Duodenal mucosa (tissue), 2 donors: Measurements from ENCODE around the gene RIPOR3.

Source experiments
- H3K27ac ChIP-seq: one replicate; pipeline ENCODE4 v1.7.0; 2013; ENCODE audit warnings: low read depth, low read length
- H3K27me3 ChIP-seq, 2 donors: one replicate each; pipeline ENCODE4 v1.7.0; 2013; ENCODE audit warnings: low read length in 2 of 2, control low read depth in 1 of 2; ENCODE audit not compliant: insufficient read depth in 2 of 2, control insufficient read depth in 1 of 2
- H3K36me3 ChIP-seq, 2 donors: one replicate each; pipeline ENCODE4 v1.7.0; 2013; ENCODE audit warnings: low read length in 2 of 2, control low read depth in 1 of 2; ENCODE audit not compliant: insufficient read depth in 2 of 2, control insufficient read depth in 1 of 2
- H3K4me1 ChIP-seq, 2 donors: one replicate each; pipeline ENCODE4 v1.7.0; 2013; ENCODE audit warnings: low read length in 2 of 2, control low read depth in 1 of 2; ENCODE audit not compliant: insufficient read depth in 2 of 2, control insufficient read depth in 1 of 2
- H3K4me3 ChIP-seq, 2 donors: one replicate each; pipeline ENCODE4 v1.7.0; 2013; ENCODE audit warnings: low read length in 2 of 2, low read depth in 1 of 2
- H3K9ac ChIP-seq, 2 donors: one replicate each; pipeline ENCODE4 v1.7.0; 2013; ENCODE audit warnings: low read length in 2 of 2, low read depth in 1 of 2
- H3K9me3 ChIP-seq, 2 donors: one replicate each; pipeline ENCODE4 v1.7.0; 2013; ENCODE audit warnings: low read length in 2 of 2, control low read depth in 1 of 2; ENCODE audit not compliant: control insufficient read depth in 1 of 2

The RIPOR3 gene

GRCh38 chr20:50584687-50585086, 106.7 kb downstream of the RIPOR3 start:
- H3K36me3 ChIP-seq, result peaks cover 47 to 70% of the 10 kb centered on the region in 2 donors

GRCh38 chr20:50583442-50584150, 107.7 kb downstream of the RIPOR3 start:
- Histone ChIP-seq H3K36me3 (peaks cover 57 to 76% of the 10 kb centered on the region in 2 donors), H3K27ac (no peak overlapping the region), H3K4me1 (no peaks in the 10 kb centered on the region)

More at GRCh38 chr20:50584687-50585086, 106.7 kb downstream of the RIPOR3 start:
- Histone ChIP-seq H3K27me3 (no peaks in the 10 kb centered on the region), H3K4me1 (no peaks in the 10 kb centered on the region), H3K9ac (no peak overlapping the region), H3K27ac (no peak overlapping the region), H3K9me3 (no peaks in the 10 kb centered on the region), H3K4me3 (no peak overlapping the region)

GRCh38 chr20:50582591-50583234, 108.6 kb downstream of the RIPOR3 start:
- H3K27me3 ChIP-seq, result no peaks in the 10 kb centered on the region
- peaks cover 62 to 84% of the 10 kb centered on the region in 2 donors for H3K36me3 ChIP-seq
- H3K9me3 ChIP-seq, result no peaks in the 10 kb centered on the region
- no peak overlapping the region for H3K4me3 ChIP-seq
- peaks cover 0 to 3% of the 10 kb centered on the region in 2 donors for H3K4me1 ChIP-seq
- H3K27ac ChIP-seq, result no peak overlapping the region
- H3K9ac ChIP-seq, result no peak overlapping the region

More at GRCh38 chr20:50583442-50584150, 107.7 kb downstream of the RIPOR3 start:
- H3K4me3 ChIP-seq, result no peak overlapping the region
- H3K9ac ChIP-seq, result no peak overlapping the region
- H3K9me3 ChIP-seq, result no peaks in the 10 kb centered on the region
- H3K27me3 ChIP-seq, result no peaks in the 10 kb centered on the region

- H3K27ac ChIP-seq, result no peak overlapping the region
- no peak overlapping the region for H3K9ac ChIP-seq
- no peaks in the 10 kb centered on the region for H3K9me3 ChIP-seq
- H3K4me1 ChIP-seq, result peaks cover 0 to 8% of the 10 kb centered on the region in 2 donors
- H3K27me3 ChIP-seq, result no peaks in the 10 kb centered on the region
- no peak overlapping the region for H3K4me3 ChIP-seq
- H3K36me3 ChIP-seq, result peaks cover 62 to 90% of the 10 kb centered on the region in 2 donors
These were observed 109.2 kb downstream of the RIPOR3 start for GRCh38 chr20:50582092-50582491.

GRCh38 chr20:50580842-50581544, 110.3 kb downstream of the RIPOR3 start:
- Histone ChIP-seq H3K9me3 (no peaks in the 10 kb centered on the region), H3K4me3 (no peak overlapping the region)

GRCh38 chr20:50580016-50580747, 111.2 kb downstream of the RIPOR3 start:
- Histone ChIP-seq H3K36me3 (peaks cover 50 to 80% of the 10 kb centered on the region in 2 donors), H3K9me3 (no peaks in the 10 kb centered on the region), H3K9ac (no peak overlapping the region), H3K4me3 (no peak overlapping the region), H3K27me3 (no peaks in the 10 kb centered on the region), H3K27ac (no peak overlapping the region), H3K4me1 (peaks cover 0 to 8% of the 10 kb centered on the region in 2 donors)

More at GRCh38 chr20:50580842-50581544, 110.3 kb downstream of the RIPOR3 start:
- H3K4me1 ChIP-seq, result peaks cover 0 to 8% of the 10 kb centered on the region in 2 donors
- H3K36me3 ChIP-seq, result peaks cover 58 to 83% of the 10 kb centered on the region in 2 donors
- H3K27ac ChIP-seq, result no peak overlapping the region
- H3K27me3 ChIP-seq, result no peaks in the 10 kb centered on the region
- no peak overlapping the region for H3K9ac ChIP-seq

- H3K9me3 ChIP-seq, result no peaks in the 10 kb centered on the region
- H3K4me3 ChIP-seq, result no peak overlapping the region
- H3K36me3 ChIP-seq, result peaks cover 53 to 81% of the 10 kb centered on the region in 2 donors
- no peak overlapping the region for H3K27ac ChIP-seq
- no peaks in the 10 kb centered on the region for H3K27me3 ChIP-seq
- peaks cover 0 to 8% of the 10 kb centered on the region in 2 donors for H3K4me1 ChIP-seq
- H3K9ac ChIP-seq, result no peak overlapping the region
These were observed 111.8 kb downstream of the RIPOR3 start for GRCh38 chr20:50579511-50579910.

- H3K27ac ChIP-seq, result no peak overlapping the region
- H3K4me1 ChIP-seq, result peaks cover 0 to 8% of the 10 kb centered on the region in 2 donors
- H3K4me3 ChIP-seq, result no peak overlapping the region
- H3K9ac ChIP-seq, result no peak overlapping the region
- H3K27me3 ChIP-seq, result no peaks in the 10 kb centered on the region
- no peaks in the 10 kb centered on the region for H3K9me3 ChIP-seq
- H3K36me3 ChIP-seq, result peaks cover 57 to 79% of the 10 kb centered on the region in 2 donors
These were observed 112.6 kb downstream of the RIPOR3 start for GRCh38 chr20:50578778-50579165.

- Histone ChIP-seq H3K27me3 (no peaks in the 10 kb centered on the region), H3K27ac (no peak overlapping the region), H3K36me3 (peaks cover 51 to 73% of the 10 kb centered on the region in 2 donors), H3K9me3 (no peaks in the 10 kb centered on the region), H3K4me1 (peaks cover 0 to 8% of the 10 kb centered on the region in 2 donors), H3K4me3 (no peak overlapping the region), H3K9ac (no peak overlapping the region)
These were observed 113.1 kb downstream of the RIPOR3 start for GRCh38 chr20:50578061-50578777.
